Stimulated activated CD4-positive, alpha-beta T cell treated with anti-CD3 and anti-CD28 coated beads, Interleukin-2, amount 100 ng/mL, for 24 hours (primary cell): ENCODE measurements around the gene IPO5.
"Not testable (repeated sequence)": the region's sequence is repeated elsewhere in the genome, so short reads cannot be mapped to it uniquely, and the experiment has no call there.

Experiments
- DNase-seq, 2 donors: peaks; one replicate each; pipeline ENCODE4 v3.0.0-alpha.2; 2020

Gene IPO5

DNA sequence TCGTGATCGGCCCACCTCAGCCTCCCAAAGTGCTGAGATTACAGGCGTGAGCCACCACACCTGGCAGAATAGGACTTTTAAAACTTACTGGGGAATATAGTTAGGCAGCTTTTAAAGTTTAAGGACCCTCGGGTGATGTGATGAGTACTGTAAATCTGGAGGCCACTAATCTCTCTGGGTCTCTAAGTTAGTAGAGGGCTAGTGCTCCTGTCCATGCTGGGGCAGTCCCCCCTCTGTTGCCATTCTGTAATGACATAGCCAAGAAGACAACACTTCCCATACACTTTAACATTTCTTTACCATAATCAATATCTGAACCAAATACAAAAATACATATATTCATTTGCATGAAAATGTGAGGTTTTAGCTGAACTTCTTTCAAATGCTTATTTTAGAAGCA, 65.7 kb downstream of the IPO5 start:
- no peak for DNase-seq

DNA sequence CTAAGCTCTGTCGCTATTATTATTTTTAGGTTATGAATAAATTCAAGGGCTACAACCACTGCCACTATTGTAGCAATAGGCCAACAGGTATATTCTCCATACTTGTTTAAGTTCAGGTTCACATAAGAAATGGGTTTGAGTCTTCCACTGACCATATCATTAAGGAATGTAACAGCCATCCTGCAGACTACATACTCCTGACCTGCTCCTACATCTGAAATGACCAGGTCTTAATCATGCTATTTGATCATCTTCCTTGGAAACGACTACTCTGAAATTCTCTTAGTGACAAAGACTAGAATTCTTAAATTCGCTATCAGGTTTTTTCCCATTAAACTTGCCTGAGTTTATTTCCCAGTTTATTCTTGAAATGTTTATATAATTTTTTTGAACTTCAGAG, 66.8 kb downstream of the IPO5 start:
- no peak for DNase-seq

DNA sequence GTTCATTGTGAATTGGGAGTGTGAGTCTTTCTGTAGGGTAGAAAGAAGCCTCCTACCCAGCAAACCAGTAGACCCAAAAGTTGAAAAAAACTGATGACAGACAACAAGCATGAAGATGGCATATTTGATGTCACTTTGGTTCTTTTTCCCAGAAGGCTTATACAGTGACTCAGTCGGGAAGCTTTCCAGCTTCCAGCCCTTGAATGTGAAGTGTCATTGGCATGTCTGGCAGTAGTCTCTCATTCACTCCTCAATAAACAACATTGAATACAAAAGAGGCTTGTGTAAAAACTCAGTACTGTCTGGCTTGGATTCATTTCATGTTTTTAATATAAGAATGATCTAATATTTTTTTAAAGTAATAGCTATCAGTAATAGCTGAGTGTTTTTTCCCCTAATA, 68.7 kb downstream of the IPO5 start:
- no peak for DNase-seq

DNA sequence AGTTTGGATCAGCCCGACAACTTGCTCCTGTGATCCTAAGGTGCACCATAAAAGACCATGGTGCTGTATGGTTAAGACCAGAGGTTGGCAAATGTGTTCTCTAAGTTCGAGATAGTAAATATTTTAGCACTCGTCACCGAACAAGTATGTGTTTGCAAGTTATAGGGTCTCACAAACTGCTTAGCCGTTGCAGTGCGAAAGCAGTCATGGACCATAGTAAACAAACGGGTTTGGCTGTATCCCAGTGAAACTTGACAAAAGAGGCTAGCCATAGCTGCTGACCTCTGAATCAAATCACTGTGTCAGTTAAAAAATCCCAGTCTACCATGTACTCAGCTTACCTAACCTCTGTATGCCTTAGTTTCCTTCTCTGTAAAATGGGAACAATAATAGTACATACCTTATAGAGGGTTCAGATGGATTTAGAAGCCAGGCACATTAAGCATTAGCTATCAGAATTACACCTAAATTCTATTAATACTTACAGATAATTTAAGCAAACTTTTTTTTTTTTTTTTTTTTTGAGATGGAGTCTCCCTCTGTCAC, 72.1 kb downstream of the IPO5 start:
- DNase-seq = no peak

DNA sequence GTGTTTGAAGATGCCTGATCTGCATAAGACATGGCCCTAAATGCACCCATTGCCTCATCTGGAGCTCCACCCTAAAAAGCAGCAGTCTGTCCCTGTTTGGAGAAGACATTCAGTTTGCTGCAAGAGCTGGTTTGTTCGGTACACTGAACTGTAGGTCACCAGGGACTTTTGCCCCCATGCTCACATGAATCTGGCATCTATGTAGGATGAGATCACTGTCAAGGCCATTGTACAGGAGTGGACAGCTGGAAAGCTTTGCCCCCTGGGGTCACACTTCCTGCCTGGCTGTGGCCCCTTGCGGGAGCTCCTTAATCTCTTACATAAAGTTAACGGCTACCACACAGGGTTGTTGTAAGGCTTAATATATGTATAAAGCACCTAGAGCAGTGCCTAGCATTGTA, 73.0 kb downstream of the IPO5 start:
- DNase-seq = no peak

DNA sequence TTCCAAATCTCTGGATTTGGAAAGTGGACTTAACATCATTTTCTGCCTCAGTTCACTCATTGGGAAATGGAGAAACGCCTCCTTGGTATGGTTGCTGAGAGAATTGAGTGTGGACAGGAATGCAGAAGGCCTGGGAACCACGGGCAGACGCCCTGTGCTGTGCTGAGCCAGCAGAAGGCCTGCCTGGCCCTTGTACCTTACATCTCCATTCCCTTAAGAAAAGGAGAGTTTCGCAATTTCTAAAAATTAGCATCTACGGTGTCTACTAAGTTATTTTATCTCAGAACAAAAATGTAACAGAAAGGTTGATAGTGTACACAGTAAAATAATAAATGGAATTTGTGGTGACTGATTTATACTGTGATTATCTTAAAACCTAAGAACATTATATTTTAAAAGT, 78.7 kb downstream of the IPO5 start:
- no peak for DNase-seq

DNA sequence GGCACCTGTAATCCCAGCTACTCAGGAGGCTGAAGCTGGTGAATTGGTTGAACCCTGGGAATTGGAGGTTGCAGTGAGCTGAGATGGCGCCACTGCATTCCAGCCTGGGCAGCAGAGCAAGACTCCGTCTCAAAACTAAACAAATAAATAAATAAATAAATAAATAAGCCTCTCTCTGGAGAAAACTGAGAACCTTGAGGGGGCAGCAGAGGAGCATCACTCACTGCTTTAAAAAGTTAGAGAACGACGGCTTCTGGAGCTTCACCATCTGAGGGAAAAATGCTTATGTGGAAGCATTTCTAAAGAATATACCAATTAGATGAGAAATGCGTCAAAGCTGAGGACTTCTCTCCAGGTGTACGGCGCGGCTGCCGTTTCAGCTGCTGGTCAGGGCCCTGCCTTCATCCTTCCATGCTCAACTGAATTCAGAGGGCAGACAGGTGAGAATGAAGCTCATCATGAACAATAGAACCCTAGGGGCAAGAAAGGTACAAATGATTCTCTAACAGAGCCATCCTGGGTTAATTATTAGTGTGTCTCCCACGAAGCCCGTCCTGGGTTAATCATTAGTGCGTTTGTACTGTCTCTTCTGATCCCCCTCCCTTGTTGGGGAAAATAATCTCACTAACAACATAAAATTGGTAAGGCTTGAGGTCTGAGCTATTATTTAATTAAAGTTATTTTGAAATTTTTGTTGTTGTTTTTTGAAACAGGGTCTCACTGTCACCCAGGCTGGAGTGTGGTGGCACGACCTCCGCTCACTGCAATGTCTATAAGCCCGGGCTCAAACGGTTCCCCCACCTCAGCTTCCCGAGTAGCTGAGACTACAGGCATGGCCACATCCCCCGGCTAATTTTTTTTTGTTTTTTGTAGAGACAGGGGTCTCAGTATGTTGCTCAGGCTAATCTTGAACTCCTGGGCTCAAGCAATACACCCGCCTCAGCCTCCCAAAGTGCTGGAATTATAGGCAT, 80.1 kb downstream of the IPO5 start:
- DNase-seq = no peak

DNA sequence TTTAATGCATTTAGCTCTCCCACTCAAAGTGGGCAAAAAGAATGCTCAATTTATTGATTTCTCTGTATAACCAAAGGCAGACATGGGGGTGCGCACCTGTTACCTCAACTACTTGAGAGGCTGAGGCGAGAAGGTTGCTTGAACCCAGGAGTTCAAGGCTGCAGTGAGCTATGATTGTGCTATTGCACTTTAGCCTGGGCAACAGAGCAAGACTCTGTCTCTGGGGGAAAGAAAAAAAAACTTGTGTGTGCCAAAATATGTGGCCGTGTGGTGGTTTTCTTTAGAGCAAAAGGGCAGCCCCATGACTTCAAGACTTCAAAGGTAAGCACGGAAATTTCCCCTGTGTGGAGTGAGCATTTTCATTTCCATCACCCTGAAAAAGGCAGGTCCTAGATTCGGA, 81.9 kb downstream of the IPO5 start:
- no peak for DNase-seq

DNA sequence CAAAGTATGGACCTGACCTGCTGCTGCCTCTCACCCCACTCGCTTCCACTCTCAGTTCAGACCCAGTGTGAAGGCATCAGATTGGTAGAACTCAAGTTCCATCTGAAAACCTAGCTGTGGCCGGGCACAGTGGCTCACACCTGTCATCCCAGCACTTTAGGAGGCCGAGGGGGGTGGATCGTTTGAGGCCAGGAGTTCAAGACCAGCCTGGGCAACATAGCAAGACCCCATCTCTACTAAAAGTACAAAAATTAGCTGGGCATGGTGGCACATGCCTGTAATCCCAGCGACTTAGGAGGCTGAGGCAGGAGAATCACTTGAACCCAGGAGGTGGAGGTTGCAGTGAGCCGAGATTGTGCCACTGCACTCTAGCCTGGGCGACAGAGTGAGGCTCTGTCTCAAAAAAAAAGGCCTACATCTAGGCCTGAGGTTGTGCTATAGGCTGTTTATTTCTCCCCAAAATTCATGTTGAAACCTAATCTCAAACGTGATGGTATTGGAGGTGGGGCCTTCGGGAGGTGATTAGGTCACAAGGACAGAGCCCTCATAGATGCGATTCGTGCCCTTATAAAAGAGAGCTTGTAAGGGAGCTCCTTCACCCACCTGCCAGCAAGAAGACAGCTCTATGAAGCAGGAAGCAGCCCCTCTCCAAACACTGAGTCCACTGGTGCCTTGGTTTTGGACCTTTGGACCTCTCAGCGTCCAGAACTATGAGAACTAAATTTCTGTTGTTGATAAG, 83.3 kb downstream of the IPO5 start:
- DNase-seq = not testable (repeated sequence)

DNA sequence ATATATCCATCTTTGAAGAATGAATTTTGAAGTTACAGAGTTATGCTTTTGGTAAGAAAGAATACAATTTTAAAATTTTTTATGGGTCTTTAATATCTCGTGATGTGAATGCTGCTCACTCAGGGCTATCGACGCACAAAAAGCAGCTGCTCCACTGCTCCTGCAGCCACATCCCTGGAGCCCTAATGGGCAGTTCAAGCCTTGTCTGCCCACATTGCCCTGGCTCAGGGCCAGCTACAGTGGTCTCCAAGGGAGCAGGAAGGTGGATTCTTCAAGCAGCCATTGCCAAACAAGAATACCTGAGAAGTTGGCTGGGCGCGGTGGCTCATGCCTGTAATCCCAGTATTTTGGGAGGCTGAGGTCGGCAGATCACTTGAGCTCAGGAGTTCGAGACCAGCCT, 85.8 kb downstream of the IPO5 start:
- no peak for DNase-seq

DNA sequence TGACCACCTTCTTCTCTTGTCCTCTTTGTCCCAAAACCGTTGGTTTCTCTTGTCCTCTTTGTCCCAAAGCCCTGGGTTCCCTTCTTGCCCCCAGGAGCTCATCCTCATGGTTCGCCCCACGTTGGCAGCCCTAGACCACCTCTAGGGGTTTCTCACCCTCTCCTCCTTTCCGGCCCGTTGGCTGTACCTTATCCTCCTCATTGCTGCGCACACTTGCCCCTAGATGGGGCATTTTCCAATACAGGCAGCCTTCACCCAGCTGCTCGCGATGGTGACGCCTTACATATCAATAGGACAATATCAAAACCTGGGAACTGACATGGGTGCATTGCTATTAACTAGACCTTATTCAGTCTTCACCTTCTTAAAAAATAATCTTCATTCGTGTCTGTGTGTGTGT, 86.5 kb downstream of the IPO5 start:
- DNase-seq = no peak

DNA sequence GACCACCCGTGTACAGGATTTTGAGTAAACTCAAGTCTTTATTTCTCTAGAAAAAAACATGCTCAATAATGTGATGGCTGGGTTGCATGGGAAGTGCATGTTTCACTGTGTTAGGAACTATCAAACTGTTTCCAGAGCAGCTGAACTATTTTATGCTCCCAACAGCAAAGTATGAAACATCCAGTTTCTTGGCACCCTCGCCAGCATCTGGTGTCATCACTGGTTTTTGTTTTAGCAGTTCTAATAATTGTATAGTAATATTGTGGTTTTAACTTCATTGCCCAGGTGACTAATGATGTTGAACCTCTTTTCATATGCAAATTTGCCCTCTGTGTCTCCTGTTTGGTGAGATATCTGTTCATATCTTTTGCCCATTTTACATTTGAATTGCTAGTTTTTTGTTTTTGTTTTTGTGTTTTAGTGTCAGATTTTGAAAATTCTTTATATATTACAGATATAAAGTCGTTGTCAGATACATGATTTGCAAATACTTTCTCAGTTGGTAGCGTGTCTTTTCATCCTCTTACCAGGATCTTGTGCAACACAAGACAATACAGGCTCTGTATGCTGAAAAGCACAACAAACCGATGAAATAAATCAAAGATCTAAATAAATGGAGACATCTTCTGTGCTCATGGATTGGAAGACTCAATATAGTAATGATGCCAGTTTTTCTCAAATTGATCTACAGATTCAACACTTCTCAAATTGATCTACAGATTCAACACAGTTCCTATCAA, 87.8 kb downstream of the IPO5 start:
- no peak for DNase-seq

DNA sequence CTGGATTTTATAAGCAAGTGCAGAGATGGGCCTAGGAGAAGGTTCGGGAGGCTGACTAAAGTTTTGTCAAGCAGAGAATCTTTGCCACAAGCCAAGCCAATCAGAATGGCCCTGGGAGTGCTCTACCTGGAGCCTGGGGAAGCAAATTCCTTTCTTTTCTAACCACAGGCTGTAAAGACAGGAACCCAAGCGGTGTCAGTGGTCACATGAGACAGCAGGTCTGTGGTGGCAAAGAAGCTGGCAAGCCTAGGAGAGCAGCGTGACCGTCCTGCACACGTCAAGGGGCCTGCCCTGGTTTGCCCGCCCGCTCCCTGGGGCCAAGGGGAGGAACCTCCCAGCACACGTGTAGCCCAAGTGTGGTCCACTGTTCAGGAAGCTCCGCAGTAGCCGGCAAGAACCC, 90.8 kb downstream of the IPO5 start:
- no peak for DNase-seq

DNA sequence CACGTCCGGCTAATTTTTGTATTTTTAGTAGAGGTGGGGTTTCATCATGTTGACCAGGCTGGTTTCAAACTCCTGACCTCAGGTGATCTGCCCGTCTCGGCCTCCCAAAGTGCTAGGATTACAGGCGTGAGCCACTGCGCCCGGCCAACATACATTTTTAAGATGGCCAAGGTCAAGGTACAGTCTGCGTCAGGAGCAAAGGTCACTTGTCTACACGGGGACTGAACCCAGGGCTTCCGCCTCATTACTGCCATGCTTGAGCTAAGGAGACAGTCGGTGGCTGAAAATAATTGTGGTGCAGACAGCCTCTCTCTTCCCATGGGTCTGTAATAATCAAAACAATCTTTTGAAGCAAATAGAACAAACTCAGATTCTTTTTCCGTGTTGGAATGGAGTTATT, 94.3 kb downstream of the IPO5 start:
- DNase-seq = not testable (repeated sequence)

DNA sequence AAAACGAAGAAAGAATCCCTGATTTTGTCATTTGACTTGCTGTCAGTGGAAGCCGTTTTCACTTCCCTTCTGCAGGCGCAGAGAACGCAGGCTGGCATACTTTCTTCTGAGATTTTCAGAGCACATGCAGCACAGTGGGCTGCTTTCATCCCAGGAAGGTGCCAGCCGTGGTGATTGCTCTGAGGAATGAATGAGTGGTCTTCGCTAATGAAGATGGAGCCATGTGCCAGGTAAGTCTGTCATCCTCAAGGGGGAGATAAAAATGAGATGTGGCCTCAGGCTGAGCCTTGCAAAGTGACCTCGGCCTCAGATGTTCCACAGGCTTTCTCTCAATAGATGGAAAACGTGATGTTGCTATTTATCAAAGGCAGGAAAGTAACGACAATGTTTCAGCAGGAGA, 94.8 kb downstream of the IPO5 start:
- DNase-seq = no peak

DNA sequence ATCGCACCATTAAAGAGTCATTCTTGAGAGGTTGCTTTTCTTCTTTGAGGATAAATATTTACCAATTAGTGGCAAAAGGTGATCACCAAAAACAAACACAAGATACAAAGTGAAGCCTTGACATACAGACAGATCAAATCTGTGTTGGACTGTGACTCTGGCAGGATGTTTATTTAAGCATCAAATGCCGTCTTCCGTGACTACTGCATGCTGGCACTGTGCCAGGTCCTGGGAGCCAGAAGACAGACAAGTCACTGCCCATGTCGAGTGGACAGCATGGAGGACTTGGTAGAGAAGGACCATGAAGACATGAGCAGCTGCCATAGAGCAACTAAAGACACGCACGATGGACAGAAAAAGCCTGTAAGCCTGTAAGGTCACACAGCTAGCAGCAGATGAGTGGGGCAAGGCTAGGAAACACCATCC, 96.6 kb downstream of the IPO5 start:
- no peak for DNase-seq

DNA sequence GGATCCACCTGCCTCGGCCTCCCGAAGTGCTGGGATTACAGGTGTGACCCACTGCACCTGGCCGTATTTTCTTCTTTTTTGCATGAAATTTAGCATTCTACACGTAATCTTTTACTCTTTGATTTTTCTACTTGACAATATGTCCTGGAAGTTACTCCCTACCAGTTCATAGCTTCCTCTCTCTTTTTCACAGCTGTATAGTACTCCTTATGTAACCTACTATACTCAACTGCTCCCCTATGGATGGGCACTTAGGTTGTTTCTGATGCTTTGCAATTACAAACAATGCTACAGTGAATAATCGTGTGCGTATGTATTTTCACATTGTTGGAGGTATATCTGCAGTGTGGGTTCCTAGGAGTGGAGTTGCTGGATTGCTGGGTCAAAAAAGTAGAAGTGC, 98.9 kb downstream of the IPO5 start:
- DNase-seq = no peak

DNA sequence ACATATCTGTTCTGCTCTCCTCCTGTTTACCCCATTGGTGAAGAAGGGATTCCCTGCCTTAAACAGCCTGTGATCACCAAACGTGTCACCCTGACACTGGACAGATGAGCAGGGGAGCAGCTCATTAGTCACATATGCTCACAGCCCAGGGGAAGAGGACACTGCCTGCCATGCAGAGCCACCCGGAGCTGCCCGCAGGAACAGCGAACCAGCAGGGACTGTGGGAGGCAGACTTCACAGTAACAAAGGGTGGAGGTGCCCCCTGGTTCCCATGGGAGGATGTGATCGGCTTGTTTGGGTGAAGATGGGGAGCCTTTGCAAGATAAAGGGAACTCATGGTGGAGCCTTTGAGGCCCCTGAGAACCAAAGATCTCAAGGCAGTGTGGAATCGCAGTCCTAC, 100.8 kb downstream of the IPO5 start:
- DNase-seq = no peak

DNA sequence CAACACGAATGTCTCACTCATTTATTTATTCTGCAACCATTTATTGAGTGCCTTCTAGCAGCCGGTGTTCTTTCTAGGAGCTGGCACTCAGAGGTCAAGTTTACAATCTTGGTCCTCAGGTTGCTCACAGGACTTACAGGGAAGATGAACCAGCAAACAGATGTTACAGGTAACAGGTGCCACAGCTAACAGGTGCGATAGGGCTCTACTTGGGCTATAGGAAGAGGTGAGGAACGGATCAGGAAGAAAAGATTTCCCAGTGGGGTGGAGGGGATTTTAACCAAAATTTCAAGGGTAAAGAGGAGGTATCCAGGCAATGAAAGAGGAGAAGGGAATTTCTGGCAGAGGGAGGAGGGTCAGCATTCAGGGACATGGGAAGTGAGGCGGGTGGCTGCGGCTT, 102.1 kb downstream of the IPO5 start:
- no peak for DNase-seq

DNA sequence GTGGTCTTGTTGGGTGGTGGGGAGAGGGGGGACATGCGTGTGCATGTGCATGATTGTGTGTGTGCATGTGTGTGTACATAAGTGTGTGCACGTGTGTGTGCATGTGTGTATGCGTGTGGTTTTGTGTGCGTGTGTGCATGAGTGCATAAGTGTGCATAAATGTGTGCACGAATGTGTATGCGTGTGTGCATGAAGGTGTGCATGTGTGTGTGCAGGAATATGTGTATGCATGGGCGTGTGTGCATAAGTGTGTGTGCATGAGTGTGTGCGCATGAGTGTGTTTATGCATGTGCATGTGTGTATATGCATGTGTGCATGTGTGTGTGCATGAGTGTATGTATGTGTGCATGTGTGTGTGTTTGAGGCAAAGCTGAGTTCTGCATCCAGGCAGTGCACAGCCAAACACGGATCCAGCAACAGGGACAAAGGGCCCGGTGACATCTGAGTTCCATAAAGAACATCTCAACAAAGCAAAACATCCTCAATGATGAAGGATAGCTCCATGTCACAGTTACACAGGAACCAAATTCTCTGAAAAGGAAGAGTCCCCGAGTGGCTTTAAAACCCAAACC, 103.5 kb downstream of the IPO5 start:
- no peak for DNase-seq

DNA sequence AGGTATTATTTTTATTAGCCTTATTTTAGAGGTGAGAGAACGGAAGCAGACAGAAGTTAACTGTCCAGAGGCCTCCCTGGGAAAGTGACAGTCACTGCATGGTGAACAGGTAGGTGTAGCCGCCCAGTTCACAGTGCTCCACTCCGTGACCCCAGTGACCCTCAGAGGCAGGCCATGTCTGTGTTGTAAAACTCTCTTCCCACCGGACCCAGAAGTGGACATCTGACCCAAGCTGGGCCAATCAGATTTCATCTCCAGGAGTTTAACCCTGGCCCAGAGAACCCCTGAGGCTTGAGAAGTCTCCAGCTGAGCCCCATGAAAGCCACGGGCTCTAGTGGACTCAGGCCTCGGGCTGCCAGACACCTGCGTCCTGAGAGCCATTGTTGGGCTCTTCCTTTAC, 105.8 kb downstream of the IPO5 start:
- DNase-seq = no peak

DNA sequence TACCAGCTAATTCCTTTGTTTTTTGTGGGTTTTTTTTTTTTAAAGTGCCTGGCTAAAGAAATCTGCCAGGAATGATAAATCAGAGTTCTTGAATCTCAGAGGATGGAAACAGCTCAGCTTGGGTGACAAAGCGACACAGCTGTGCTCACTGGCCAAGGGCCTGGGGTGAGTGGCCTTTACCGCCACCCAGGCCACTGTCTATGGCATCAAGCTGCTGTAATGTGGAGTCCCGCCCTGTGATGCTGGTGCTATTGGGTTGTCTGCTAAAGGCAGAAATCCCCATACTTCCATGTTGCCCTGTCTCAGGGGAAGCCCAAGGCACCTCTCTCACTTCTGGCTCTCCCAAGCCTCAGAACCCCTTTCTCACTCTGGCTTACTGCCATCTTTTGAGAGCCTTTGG, 106.8 kb downstream of the IPO5 start:
- no peak for DNase-seq

DNA sequence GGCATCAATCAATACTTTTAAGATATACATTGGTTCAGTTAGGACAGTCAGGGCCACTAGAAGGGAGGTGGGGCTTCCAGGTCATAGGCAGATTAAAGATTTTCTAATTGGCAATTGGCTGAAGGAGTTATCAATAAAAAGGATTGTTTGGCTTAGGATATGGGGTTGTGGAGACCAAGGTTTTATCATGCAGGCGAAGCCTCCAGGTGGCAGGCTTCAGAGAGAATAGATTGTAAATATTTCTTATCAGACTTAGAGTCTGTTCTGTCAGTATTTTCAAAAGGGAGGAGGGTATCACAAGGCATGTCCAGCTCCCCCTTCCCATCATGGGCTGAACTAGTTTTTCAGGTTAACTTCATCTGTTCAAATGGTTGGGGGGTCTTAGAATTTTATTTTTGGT, 112.0 kb downstream of the IPO5 start:
- DNase-seq = no peak
